ENCODE data around the gene MRAP2.

DNA sequence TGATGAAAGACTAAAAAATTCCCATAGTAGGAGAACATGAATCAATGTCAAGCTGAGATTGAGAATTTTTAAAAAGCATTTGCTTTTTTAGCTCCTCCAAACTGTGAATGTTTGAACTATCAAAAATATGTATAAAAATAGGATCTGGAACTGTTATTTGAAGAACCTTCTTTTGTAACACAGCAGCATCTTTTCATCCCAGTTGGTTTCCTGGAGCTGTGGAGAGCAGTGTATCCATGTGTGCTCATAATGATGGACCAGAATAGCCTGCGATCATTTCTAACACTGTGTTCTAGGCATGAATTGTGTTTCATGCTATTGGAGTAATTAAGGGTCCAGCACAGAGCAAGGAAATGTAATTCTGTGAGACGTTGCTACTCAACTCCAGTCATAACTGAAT, 22.1 kb downstream of the MRAP2 start:
- TF ChIP-seq, protein P1, sequence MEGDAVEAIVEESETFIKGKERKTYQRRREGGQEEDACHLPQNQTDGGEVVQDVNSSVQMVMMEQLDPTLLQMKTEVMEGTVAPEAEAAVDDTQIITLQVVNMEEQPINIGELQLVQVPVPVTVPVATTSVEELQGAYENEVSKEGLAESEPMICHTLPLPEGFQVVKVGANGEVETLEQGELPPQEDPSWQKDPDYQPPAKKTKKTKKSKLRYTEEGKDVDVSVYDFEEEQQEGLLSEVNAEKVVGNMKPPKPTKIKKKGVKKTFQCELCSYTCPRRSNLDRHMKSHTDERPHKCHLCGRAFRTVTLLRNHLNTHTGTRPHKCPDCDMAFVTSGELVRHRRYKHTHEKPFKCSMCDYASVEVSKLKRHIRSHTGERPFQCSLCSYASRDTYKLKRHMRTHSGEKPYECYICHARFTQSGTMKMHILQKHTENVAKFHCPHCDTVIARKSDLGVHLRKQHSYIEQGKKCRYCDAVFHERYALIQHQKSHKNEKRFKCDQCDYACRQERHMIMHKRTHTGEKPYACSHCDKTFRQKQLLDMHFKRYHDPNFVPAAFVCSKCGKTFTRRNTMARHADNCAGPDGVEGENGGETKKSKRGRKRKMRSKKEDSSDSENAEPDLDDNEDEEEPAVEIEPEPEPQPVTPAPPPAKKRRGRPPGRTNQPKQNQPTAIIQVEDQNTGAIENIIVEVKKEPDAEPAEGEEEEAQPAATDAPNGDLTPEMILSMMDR (IDR thresholded peaks at IDR 0.05; ENCODE audit: low read length), result no peak
- no peak for TF ChIP-seq EZH2 (IDR thresholded peaks at IDR 0.05; ENCODE audit: borderline replicate concordance, low read length)

All from OCI-LY1 (cell line).